DOHH2 (cell line): ENCODE measurements around the gene MAPK8IP2.

Experiments used
- CTCF ChIP-seq: fragments of 200-600 bp; sonication (generic); IDR thresholded peaks from one replicate; pipeline ENCODE4 v1.5.1; 2014; ENCODE audit warnings: antibody characterized with exemption, mild to moderate bottlenecking, low read depth, low read length; ENCODE audit not compliant: poor library complexity, severe bottlenecking
- EZH2phosphoT487 ChIP-seq: fragments of 200-600 bp; sonication (generic); IDR thresholded peaks from 2 replicates; pipeline ENCODE4 v1.6.1; 2017; ENCODE audit warnings: borderline replicate concordance, mild to moderate bottlenecking, antibody characterized with exemption, low read length, moderate library complexity, mixed read lengths

- TF ChIP-seq CTCF (no peak), EZH2phosphoT487 (no peak)
Observed at GRCh38 chr22:50585781-50586180, 14.8 kb upstream of the MAPK8IP2 start.
